NCI-H1105 treated with DMSO at 0.1 percent for 48 hours (cell line): Measurements from ENCODE around the gene LRRTM1.

Source experiments
- DNase-seq: peaks from one replicate; lab custom pipeline; 2025; lab: John Stamatoyannopoulos, UW

Gene LRRTM1

GRCh38 chr2:80302314-80303005, 2.1 kb downstream of the LRRTM1 start:
- DNase-seq, result no peak

GRCh38 chr2:80302001-80302313, 2.6 kb downstream of the LRRTM1 start:
- no peak for DNase-seq

GRCh38 chr2:80300954-80301353, 3.6 kb downstream of the LRRTM1 start:
- DNase-seq, result no peak

DNA sequence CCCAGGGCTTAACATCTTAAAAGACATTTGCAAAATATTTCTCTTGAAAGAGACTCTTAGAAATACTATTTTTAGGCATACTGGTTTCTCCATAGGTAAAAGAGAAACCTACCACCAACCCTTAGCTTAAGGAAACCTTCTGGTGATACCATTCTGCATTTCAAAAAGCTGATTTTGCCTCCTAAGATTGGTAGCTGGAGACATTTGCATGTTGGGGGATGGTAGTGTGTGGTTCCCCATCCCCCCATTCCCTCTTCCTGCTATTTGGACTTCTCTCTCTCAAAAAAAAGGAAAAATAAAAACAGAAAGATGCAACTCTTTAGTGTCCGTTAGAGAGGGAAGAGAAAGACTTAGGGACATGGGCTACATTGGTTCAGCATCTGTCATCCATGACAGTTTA, 4.2 kb downstream of the LRRTM1 start:
- no peak for DNase-seq

GRCh38 chr2:80299661-80300060, 4.9 kb downstream of the LRRTM1 start:
- no peak for DNase-seq

DNA sequence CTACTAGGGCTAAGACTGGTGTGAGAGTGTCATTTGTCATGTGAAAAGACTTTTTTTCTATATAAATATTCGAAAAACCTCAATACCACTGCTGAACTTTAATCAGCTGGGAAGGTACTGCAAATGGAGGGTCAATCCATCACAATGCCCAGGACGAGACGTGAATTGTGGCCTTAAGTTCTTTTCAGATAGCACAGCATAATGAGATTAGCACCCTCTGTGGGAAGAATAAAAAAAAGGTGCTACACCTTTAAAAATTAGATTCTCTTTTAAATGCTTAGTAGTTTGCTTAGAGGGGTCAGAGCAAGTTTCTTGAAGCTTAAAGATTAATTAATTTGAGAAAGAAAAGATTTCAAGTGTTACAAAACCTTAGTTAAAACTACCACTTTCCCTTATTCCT, 5.6 kb downstream of the LRRTM1 start:
- DNase-seq, result no peak

GRCh38 chr2:80293039-80293438, 11.5 kb downstream of the LRRTM1 start:
- no peak for DNase-seq

- no peak for DNase-seq
These were observed 12.1 kb downstream of the LRRTM1 start for GRCh38 chr2:80292474-80292873.

DNA sequence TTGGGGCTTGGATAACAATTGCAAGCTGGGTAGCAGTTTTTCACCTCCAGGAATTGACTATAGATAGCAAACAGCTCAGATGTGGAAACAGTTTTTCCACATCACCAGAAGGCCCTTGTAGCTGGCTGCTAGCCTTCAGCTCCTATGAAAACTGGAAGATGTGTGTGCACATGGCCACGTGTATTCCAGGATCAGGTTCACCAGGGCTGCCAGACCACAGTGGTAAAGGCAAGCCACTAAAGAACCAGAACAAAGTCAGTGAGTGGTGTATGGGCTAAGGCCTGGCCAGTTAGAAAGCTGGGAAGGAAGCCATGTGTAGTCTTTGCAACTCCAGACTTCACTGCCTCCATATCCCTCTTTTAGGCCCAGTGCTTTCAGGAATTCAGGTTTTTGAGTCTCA, 12.9 kb downstream of the LRRTM1 start:
- no peak for DNase-seq

DNA sequence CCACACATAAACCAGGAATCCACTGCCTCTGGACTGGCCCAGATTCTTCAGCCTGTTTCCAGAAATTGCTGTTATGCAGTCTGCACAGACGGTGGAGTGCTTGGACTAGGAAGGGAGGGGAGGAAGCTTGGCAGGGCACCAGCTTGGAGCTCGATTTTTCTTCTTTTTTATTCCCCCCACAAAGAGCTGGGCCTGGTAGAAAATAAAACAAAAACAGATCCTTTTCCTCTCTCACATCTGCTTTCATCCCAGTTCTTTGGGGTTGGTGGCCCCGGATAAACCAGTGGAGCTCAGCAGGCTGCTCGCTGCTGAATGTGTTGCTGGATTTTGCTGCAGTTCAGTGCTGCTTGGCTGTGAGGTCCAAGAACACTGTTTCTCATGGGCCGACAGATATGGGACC, 16.0 kb downstream of the LRRTM1 start:
- DNase-seq, result no peak

DNA sequence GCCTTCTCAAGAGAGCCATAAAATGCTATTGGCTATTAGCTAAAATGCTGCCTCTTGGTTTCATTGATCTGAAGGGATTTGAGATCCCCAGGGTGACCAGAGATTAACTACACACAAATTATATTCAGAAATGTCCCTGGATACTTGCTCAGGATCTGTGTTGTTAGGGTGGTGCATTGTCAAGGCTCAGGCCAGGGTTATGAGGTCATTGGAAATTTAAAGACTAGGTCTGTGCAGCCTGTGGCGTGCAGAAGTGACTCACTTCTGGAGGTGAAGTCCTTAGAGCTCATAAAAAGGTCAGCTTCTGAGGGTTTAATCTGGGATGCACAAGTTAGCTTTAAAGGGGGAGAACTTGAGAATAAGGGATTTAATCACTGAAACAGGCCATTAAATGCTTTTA, 23.5 kb downstream of the LRRTM1 start:
- DNase-seq, result no peak

- no peak for DNase-seq
These were observed 24.0 kb downstream of the LRRTM1 start for GRCh38 chr2:80280598-80280997.

GRCh38 chr2:80269806-80270205, 34.7 kb downstream of the LRRTM1 start:
- DNase-seq, result no peak

- no peak for DNase-seq
These were observed 38.3 kb downstream of the LRRTM1 start for GRCh38 chr2:80266231-80266630.

- no peak for DNase-seq
These were observed 45.3 kb downstream of the LRRTM1 start for GRCh38 chr2:80259292-80259691.

- no peak for DNase-seq
These were observed 45.8 kb downstream of the LRRTM1 start for GRCh38 chr2:80258793-80259192.

DNA sequence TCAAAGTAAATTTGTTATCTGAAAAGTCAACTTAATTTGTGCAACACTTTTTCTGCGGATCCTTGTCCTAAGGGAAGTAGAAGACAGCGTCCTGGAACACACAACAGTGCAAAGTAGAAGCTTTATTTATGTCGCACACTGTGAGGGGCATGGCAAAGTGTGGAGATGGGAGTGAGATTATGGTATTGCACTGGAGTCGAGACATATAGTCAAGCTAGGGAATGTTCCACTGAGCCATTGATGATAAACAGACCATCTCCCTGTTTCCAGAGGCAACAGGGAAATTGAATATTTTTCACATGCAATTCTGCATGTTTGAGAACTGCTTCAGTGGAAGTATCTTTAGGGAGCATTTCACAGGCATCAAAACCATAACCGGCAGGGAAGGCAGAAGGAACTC, 46.2 kb downstream of the LRRTM1 start:
- no peak for DNase-seq

- DNase-seq, result no peak
These were observed 47.1 kb downstream of the LRRTM1 start for GRCh38 chr2:80257450-80257849.

DNA sequence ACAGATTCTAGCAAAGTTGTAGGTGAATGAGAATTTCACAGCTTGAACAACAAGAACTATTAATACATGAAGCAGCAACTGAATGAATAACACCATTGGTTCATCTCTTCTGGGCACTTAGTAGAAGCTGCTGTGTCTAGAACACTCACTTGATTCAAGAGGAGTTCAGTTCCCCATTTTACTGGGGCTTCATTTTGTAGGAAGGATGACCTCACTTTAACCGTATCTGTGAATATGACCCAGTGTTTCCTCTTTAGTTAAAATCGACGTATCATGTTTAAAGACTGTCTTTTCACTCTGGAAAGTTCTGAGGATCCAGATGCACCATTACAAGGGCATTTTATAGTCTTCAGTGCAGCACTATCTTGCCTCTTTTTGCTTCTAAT, 47.8 kb downstream of the LRRTM1 start:
- no peak for DNase-seq

DNA sequence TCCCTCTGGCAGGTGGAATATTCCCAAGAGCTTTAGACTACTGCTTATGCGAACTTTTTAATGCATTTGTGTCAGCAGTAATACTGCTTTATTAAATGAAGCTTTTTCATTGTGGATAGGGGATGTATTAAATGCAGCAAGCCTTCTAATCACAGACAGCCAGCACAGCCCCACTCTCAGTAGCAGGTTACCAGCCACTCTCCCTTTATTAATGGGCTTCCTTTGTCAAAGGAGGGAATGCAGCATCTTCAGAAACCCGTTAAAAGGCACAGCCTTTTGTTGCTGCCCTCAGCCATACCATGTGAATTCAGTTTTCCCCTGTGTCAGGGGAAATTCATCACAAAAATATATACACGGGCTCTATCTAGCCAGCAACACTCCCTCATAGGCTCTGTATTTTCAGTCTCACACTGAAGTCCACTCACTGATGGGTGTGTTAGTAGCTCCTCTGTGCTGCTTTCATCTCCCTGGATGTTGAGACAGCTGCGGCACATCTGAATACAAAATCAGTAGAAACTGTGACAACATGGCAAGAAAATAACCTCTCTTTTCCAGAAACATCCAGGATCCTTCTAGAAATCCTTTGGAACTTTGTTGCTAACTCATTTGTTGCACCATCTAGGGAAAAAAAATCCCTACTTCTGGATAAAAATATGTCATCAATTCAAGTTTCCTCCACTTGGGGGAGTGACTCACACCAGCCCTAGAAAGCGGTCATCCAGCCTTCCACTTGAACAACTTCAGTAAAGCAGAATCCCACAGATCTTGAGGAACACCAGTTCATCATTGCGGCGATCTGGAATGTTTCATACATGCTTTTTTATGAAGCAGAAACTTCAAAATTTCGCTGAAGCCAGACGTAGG, 48.4 kb downstream of the LRRTM1 start:
- DNase-seq, result no peak

DNA sequence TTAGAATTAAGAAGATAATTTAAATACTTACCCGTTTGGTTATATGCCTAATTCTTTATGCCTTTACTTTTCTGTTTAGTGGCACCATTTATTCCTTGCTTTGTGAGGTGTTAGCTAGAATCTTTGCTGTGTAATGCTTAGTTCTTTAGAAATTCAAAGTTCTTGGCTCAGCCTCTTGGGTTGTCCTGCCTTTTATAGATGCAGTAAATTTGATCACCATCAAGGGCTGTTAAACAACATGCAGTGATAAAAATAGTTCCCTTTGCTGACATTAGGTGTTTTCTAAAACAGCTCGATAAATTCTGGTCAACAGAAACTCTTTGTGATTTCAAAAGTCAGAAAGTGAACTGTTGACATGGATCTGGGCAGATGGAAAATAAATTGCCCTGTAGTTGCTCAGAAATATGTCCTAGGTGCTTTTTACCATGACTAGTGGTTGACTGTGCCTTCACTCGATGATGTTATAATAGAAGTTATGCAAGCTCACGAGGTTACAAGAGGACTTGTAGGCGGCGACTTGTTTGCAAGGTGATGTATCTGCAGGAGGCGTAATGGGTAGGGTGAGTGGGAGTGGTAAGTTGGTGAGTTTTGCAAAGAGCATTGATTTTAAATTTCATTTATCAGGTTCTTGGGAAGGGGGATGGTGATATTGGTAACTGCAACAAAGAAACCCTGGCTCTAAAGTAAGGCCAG, 52.1 kb downstream of the LRRTM1 start:
- no peak for DNase-seq
